ENCODE measurements around the gene P3H2. TPM values are rescaled to one million over a fixed set of nuclear protein-coding genes. Genes with fewer than 3 reads are reported as not detected.
A peak's percentile ranks its signal among the peaks of the same experiment; 100 is the strongest.
"Not testable (repeated sequence)": the region's sequence is repeated elsewhere in the genome, so short reads cannot be mapped to it uniquely, and the experiment has no call there.

P3H2 gene
- total RNA-seq, 3 donors from 2014 or later = 16.1 to 51.1 (median 44.1) TPM

DNA sequence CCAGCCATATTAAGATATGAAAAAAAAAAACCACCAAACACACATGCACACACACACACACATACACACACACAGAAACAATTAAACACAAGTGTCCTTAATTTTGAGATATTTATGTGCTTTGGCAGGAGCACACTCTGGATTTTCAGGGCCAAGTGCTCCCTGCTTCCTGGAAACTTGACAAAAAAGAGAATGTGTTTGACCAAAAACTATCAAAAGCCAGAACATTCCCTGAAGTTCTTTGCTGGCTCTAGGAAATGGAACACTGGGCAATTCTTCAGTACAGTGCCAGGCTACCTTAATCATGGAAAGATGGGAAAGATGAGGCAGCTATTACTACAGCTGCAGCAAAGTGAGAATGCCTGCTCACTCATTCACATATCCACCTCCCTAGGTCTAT lies 44.6 kb downstream of the P3H2 start:
- no peak for DNase-seq
- intact Hi-C loops (cut with DNase I, micrococcal nuclease) = no loop called here
- TF ChIP-seq, protein P1, sequence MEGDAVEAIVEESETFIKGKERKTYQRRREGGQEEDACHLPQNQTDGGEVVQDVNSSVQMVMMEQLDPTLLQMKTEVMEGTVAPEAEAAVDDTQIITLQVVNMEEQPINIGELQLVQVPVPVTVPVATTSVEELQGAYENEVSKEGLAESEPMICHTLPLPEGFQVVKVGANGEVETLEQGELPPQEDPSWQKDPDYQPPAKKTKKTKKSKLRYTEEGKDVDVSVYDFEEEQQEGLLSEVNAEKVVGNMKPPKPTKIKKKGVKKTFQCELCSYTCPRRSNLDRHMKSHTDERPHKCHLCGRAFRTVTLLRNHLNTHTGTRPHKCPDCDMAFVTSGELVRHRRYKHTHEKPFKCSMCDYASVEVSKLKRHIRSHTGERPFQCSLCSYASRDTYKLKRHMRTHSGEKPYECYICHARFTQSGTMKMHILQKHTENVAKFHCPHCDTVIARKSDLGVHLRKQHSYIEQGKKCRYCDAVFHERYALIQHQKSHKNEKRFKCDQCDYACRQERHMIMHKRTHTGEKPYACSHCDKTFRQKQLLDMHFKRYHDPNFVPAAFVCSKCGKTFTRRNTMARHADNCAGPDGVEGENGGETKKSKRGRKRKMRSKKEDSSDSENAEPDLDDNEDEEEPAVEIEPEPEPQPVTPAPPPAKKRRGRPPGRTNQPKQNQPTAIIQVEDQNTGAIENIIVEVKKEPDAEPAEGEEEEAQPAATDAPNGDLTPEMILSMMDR (IDR thresholded peaks at IDR 0.05) = no peak
- Histone ChIP-seq H3K4me3 (no peak overlapping the region), H3K4me1 (ENCODE audit: low read depth) (peaks cover 8% of the 10 kb centered on the region), H3K36me3 (ENCODE audit: low read depth) (no peaks in the 10 kb centered on the region), H3K9me3 (no peaks in the 10 kb centered on the region)
- no peak for ATAC-seq

DNA sequence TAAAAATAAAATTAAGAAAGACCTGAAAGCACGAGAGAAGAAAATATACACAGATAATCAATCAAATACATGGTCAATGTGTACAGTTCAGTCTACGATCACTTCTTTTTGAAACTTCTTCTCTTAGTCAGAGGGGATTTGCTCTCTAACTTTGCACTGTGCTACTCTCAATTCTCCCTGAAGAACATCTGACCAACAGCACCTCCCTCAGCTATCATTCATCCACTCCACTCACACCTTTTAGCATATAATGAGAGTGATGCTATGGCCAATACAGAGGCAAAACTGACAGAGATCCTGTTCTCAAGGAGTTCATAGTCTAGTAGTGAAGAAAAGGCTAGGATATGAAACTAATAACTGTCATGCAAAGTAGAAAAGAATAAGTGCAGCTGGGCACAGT lies 45.9 kb downstream of the P3H2 start:
- intact Hi-C loops (cut with DNase I, micrococcal nuclease) = no loop called here
- ATAC-seq = no peak
- Histone ChIP-seq H3K9me3 (no peaks in the 10 kb centered on the region), H3K36me3 (ENCODE audit: low read depth) (no peaks in the 10 kb centered on the region), H3K4me3 (no peak overlapping the region), H3K4me1 (ENCODE audit: low read depth) (peaks cover 8% of the 10 kb centered on the region)
- TF ChIP-seq, protein P1 (IDR thresholded peaks at IDR 0.05) = no peak
- DNase-seq = no peak

DNA sequence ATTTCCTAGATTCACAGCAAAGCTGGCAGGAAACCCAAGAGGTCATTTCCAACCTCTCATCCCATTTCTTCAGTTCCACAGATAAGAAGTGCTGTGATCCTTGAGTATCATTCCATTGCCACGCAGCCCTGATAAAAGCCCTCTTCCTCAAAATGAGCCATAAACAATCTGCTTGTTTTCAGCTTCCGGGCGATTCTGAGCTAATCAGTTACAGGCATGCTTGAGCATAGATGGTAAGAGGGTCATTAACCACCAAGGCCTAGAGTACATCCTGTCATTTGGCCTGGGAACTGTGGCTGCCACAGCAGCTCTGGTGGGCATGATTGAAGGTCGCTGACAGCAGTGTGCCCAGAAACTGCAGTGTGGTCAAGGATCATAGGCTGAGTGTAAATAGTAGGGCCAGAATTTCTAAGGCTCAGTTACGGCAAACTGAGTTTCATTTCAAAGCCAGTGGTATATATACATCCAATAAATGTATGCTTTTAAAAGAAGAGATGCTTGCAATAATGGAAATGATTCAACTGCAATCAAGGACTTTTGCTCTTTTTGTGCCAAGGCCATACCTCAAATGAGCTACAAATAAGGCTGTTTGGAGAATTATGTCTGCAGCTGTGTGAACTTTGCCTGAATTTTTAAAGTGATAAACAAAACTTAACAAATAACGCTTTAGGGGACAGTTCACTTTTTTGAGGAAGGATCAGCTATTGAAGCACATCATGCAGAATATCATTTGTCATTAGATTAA lies 47.3 kb downstream of the P3H2 start:
- TF ChIP-seq, protein P1 (IDR thresholded peaks at IDR 0.05) = no peak
- no peaks in the 10 kb centered on the region for H3K9me3 ChIP-seq
- DNase-seq (peak in 2 of 3 donors; percentile 24 to 27), ATAC-seq (peak; percentile 90)
- no peak overlapping the region for H3K4me3 ChIP-seq
- no peaks in the 10 kb centered on the region for H3K36me3 ChIP-seq (ENCODE audit: low read depth)
- intact Hi-C loops (cut with DNase I, micrococcal nuclease) = no loop called here
- peaks cover 8% of the 10 kb centered on the region for H3K4me1 ChIP-seq (ENCODE audit: low read depth)

DNA sequence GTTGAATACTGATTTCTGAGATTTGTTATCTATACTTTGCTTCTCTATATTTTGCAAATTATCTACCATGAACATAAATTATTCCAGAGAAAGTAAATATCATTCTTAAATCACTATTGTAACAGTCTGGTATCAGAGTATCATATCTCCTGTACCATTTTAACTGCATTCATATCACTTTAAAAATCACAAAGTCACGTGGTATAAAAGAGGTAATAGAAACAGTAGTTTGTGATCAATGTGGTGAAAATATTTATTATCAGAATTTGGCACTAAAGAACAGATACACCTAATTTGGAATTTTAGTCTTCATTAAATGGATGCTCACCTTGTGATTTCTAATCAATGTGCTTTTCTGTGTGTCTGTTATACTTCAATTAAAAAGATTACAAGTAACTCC lies 47.8 kb downstream of the P3H2 start:
- ATAC-seq (no peak), DNase-seq (no peak)
- peaks cover 8% of the 10 kb centered on the region for H3K4me1 ChIP-seq (ENCODE audit: low read depth)
- H3K9me3 ChIP-seq = no peaks in the 10 kb centered on the region
- TF ChIP-seq, protein P1 (IDR thresholded peaks at IDR 0.05) = no peak
- no peaks in the 10 kb centered on the region for H3K36me3 ChIP-seq (ENCODE audit: low read depth)
- no peak overlapping the region for H3K4me3 ChIP-seq
- intact Hi-C loops (cut with DNase I, micrococcal nuclease) = no loop called here

DNA sequence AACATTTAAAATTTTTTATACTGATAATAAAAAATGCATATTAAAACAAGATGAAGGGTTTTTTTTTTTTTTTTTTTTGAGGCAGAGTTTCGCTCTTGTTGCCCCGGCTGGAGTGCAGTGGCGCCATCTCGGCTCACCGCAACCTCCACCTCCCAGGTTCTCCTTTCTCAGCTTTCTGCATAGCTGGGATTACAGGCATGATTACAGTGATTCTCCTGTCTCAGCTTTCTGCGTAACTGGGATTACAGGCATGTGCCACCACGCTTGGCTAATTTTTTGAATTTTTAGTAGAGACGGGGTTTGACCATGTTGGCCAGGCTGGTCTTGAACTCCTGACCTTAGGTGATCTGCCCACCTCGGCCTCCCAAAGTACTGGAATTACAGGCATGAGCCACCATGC lies 48.8 kb downstream of the P3H2 start:
- ATAC-seq; H3K36me3 ChIP-seq (ENCODE audit: low read depth); H3K4me3 ChIP-seq; H3K9me3 ChIP-seq; H3K4me1 ChIP-seq (ENCODE audit: low read depth); intact Hi-C loops (cut with DNase I, micrococcal nuclease); DNase-seq: not testable (repeated sequence)

DNA sequence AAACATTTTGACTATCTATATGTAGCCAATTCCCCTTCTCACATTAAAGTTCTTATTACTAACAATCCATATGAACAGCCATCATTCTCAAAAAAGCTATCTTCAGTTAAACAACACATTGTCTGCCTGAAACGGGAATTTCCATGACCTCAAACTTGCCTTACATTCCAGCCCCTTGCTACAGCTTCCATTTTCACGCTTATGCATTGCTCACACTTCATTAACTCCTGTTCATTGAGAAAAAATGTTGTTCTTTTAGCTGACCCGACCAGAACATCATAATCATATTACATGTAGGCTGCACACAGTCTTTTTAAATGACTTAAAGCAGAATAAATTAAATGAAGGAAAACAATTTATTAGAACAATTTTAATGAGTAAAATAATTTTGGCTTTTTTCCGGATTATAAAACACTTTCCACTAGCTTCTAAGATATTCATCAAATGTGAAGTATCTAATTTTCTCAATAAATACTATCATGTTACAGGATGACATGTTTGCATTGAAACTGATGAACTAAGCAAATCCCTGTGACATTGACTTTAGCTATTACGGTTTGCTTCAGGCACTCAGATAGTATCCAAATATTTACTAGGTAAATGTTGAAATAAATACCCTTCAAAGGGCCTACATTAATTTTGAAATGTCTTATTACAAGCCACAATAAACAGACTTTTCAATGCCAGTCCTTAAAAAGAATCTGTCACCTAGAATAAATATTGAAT lies 49.9 kb downstream of the P3H2 start:
- ATAC-seq (no peak), DNase-seq (no peak)
- H3K36me3 ChIP-seq (ENCODE audit: low read depth) = no peaks in the 10 kb centered on the region
- no peaks in the 10 kb centered on the region for H3K9me3 ChIP-seq
- no peak overlapping the region for H3K4me3 ChIP-seq
- intact Hi-C loops (cut with DNase I, micrococcal nuclease) = no loop called here
- H3K4me1 ChIP-seq (ENCODE audit: low read depth) = peaks cover 8% of the 10 kb centered on the region
- TF ChIP-seq, protein P1 (IDR thresholded peaks at IDR 0.05) = no peak
